HCT116 (cell line): Measurements from ENCODE around the gene MPZ. TPM values are rescaled to one million over a fixed set of nuclear protein-coding genes. Genes with fewer than 3 reads are reported as not detected.

Source experiments
- ATAC-seq: fragments of 200-7000 bp; cut with Tn5 transposase; 2 replicates; pipeline ENCODE4 v1.9.1; 2020; ENCODE audit warnings: mild to moderate bottlenecking, moderate library complexity
- BruUV-seq: library from RNA; stranded (reverse); fragments of 400-500 nt; replicated peaks from 2 replicates; lab custom pipeline; 2021; lab: Mats Ljungman, UMichigan
- CTCF ChIA-PET: fragments of 300-600 bp; sonication (Branson Sonifier 250); formaldehyde crosslinking; loops from one replicate; lab custom pipeline; 2021; ENCODE audit warnings: antibody characterized with exemption; lab: Charles Lee
- POLR2A ChIA-PET: fragments of 300-600, 350-600 bp; sonication (Branson Sonifier 250); formaldehyde crosslinking; loops from one replicate; lab custom pipeline; 2021; ENCODE audit warnings: antibody characterized with exemption; lab: Charles Lee
- RAD21 ChIA-PET, 2 experiments: fragments of 300-600 bp; sonication (Branson Sonifier 250); formaldehyde crosslinking; loops; one replicate each; lab custom pipeline; 2023; ENCODE audit warnings: low total read pairs in 2 of 2; ENCODE audit not compliant: uncharacterized antibody in 2 of 2, unreplicated experiment in 2 of 2, low non-redundant PET in 1 of 2; lab: Charles Lee
- DNase-seq: peaks from one replicate; pipeline ENCODE4 v3.0.0-alpha.2; 2010; ENCODE audit warnings: low read depth, low spot score
- H2AFZ ChIP-seq: fragments of 200-600 bp; shearing (Covaris generic), sonication (generic); 2 replicates; pipeline ENCODE4 v1.6.1; 2017; ENCODE audit warnings: low read depth, mixed run types, mixed read lengths, antibody characterized with exemption, low read length; ENCODE audit not compliant: poor library complexity, severe bottlenecking
- H3K27ac ChIP-seq: 2 replicates; pipeline ENCODE4 v1.5.1; 2012; ENCODE audit warnings: low read depth, low read length
- H3K27me3 ChIP-seq: fragments of 200-600 bp; sonication (generic); 2 replicates; pipeline ENCODE4 v1.6.1; 2016; ENCODE audit warnings: mixed run types, low read length, mixed read lengths; ENCODE audit not compliant: insufficient read depth
- H3K36me3 ChIP-seq, 2 experiments: fragments of 200-500 bp in 1 of 2; fragments of 200-600 bp in 1 of 2; sonication (Bioruptor generic) in 1 of 2; sonication (generic) in 1 of 2; 2 replicates each; pipeline versions ENCODE4 v1.5.1 to v1.6.1; 2014 to 2016; ENCODE audit warnings: low read length in 2 of 2, inconsistent platforms in 1 of 2, mixed read lengths in 1 of 2, mixed run types in 1 of 2; ENCODE audit not compliant: insufficient read depth in 2 of 2, control insufficient read depth in 1 of 2
- H3K4me1 ChIP-seq, 2 experiments: fragments of 200-600 bp in 1 of 2; sonication (generic) in 1 of 2; 2 replicates each; pipeline versions ENCODE4 v1.5.1 to v1.6.1; 2012 to 2017; ENCODE audit warnings: low read length in 2 of 2, inconsistent platforms in 1 of 2, mild to moderate bottlenecking in 1 of 2, mixed read lengths in 1 of 2, mixed run types in 1 of 2, moderate library complexity in 1 of 2; ENCODE audit not compliant: insufficient read depth in 2 of 2, control insufficient read depth in 1 of 2
- H3K4me2 ChIP-seq: fragments of 200-600 bp; sonication (generic); 2 replicates; pipeline ENCODE4 v1.6.1; 2017; ENCODE audit warnings: mixed run types, low read length, mixed read lengths
- H3K4me3 ChIP-seq, 2 experiments: fragments of 200-600 bp in 1 of 2; sonication (generic) in 1 of 2; replicated peaks in 1 of 2; 2 replicates each; pipeline ENCODE4 v1.5.1; 2011 to 2016; ENCODE audit warnings: low read length in 2 of 2, control low read depth in 1 of 2, low read depth in 1 of 2, mild to moderate bottlenecking in 1 of 2, mixed read lengths in 1 of 2, mixed run types in 1 of 2
- H3K79me2 ChIP-seq: fragments of 200-600 bp; sonication (generic); 2 replicates; pipeline ENCODE4 v1.6.1; 2017; ENCODE audit warnings: mild to moderate bottlenecking, mixed run types, low read length, moderate library complexity, mixed read lengths; ENCODE audit not compliant: insufficient read depth
- H3K9ac ChIP-seq: fragments of 200-600 bp; sonication (generic); 2 replicates; pipeline ENCODE4 v1.6.1; 2016; ENCODE audit warnings: low read length, mixed read lengths
- H3K9me2 ChIP-seq: fragments of 200-600 bp; sonication (generic), shearing (Covaris generic); 2 replicates; pipeline ENCODE4 v1.6.1; 2017; ENCODE audit warnings: mixed run types, mild to moderate bottlenecking, moderate library complexity; ENCODE audit not compliant: insufficient read depth
- H3K9me3 ChIP-seq, 2 experiments: fragments of 200-500 bp in 1 of 2; fragments of 200-600 bp in 1 of 2; sonication (Bioruptor generic) in 1 of 2; sonication (generic) in 1 of 2; 2 replicates each; pipeline ENCODE4 v1.6.1; 2014 to 2017; ENCODE audit warnings: low read length in 2 of 2, mixed read lengths in 2 of 2, inconsistent platforms in 1 of 2, low read depth in 1 of 2, mild to moderate bottlenecking in 1 of 2, mixed run types in 1 of 2, moderate library complexity in 1 of 2; ENCODE audit not compliant: control insufficient read depth in 1 of 2, insufficient read depth in 1 of 2
- H4K20me1 ChIP-seq: fragments of 200-600 bp; sonication (generic), shearing (Covaris generic); 2 replicates; pipeline ENCODE4 v1.6.1; 2017; ENCODE audit warnings: mixed run types, mild to moderate bottlenecking, moderate library complexity; ENCODE audit not compliant: insufficient read depth
- ATF3 ChIP-seq: IDR thresholded peaks from 2 replicates; pipeline ENCODE4 v1.6.1; 2012
- CBX3 ChIP-seq: IDR thresholded peaks from 2 replicates; pipeline ENCODE4 v1.6.1; 2012; ENCODE audit warnings: low read depth
- CEBPB ChIP-seq: IDR thresholded peaks from 2 replicates; pipeline ENCODE4 v1.6.1; 2012; ENCODE audit warnings: low read depth
- CTCF ChIP-seq, 3 experiments: fragments of 200-600 bp in 1 of 3; sonication (generic) in 1 of 3; IDR thresholded peaks in 2 of 3; conservative IDR thresholded peaks in 1 of 3; 2 replicates each; pipeline ENCODE4 v1.5.1; 2012 to 2017; ENCODE audit warnings: low read depth in 2 of 3, low read length in 2 of 3, antibody characterized with exemption in 1 of 3, borderline replicate concordance in 1 of 3, control low read depth in 1 of 3, mild to moderate bottlenecking in 1 of 3, mixed read lengths in 1 of 3, mixed run types in 1 of 3, moderate library complexity in 1 of 3; ENCODE audit not compliant: insufficient read depth in 1 of 3
- EZH2phosphoT487 ChIP-seq: fragments of 200-600 bp; IDR thresholded peaks from 2 replicates; pipeline ENCODE4 v1.6.1; 2018; ENCODE audit warnings: antibody characterized with exemption, borderline replicate concordance
- JUND ChIP-seq: IDR thresholded peaks from 2 replicates; pipeline ENCODE4 v1.6.1; 2012
- POLR2AphosphoS5 ChIP-seq: IDR thresholded peaks from 2 replicates; pipeline ENCODE4 v1.6.1; 2011; ENCODE audit warnings: mild to moderate bottlenecking, low read depth, low read length, moderate library complexity
- RAD21 ChIP-seq: IDR thresholded peaks from 2 replicates; pipeline ENCODE4 v1.6.1; 2012; ENCODE audit warnings: low read depth, mild to moderate bottlenecking
- SIN3A ChIP-seq: IDR thresholded peaks from 2 replicates; pipeline ENCODE4 v1.6.1; 2012; ENCODE audit warnings: low read depth
- SRF ChIP-seq: IDR thresholded peaks from 2 replicates; pipeline ENCODE4 v1.6.1; 2012; ENCODE audit warnings: low read depth
- ZFX ChIP-seq: fragments of 450-650 bp; IDR thresholded peaks from 2 replicates; pipeline ENCODE4 v1.6.1; 2017
- ZNF274 ChIP-seq: fragments of 200-500 bp; sonication (Bioruptor generic); IDR thresholded peaks from 2 replicates; pipeline ENCODE4 v1.6.1; 2014; ENCODE audit warnings: mild to moderate bottlenecking, low read depth, low read length, inconsistent platforms
- intact Hi-C: fragments of 100-400 bp; cut with micrococcal nuclease; formaldehyde crosslinking; loops from 2 replicates; pipeline ENCODE4 v1.10.0; 2022
- total RNA-seq: library from RNA; stranded (reverse); gene quantifications from one replicate; pipeline ENCODE4 v1.2.1, GENCODE V29; 2021; ENCODE audit not compliant: unreplicated experiment
- TF ChIP-seq, protein P1 (sequence below): IDR thresholded peaks from 2 replicates; pipeline ENCODE4 v1.6.1; 2012

The MPZ gene
- total RNA-seq, 1 experiment from 2014 or later = 3.6 TPM

DNA sequence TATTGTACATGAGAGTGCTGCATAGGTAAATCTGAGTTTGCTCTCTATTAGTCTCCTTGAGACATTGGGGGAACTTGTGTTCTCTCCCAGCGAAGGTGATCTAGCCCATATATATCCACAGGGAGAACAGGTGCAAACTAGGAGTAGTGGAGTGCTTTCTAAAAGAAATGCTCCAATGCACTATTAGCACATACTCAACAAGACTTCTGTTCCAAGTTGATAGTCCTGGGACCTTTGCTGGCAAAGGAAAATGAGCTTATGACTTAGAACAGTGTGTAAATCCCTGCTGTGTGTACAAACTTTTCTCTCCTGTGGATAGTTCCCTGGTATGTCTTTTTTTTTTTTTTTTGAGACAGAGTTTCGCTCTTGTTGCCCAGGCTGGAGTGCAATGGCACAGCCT, 32.4 kb upstream of the MPZ start:
- Histone ChIP-seq H3K4me2 (no peak overlapping the region), H3K9me3 (no peaks in the 10 kb centered on the region), H2AFZ (no peak overlapping the region), H3K4me1 (no peaks in the 10 kb centered on the region), H4K20me1 (no peaks in the 10 kb centered on the region), H3K4me3 (no peak overlapping the region), H3K9ac (no peak overlapping the region), H3K79me2 (no peaks in the 10 kb centered on the region), H3K36me3 (peaks cover 9 to 11% of the 10 kb centered on the region in 2 experiments; a peak in 3 of 4 replicates), H3K27me3 (no peaks in the 10 kb centered on the region), H3K9me2 (no peaks in the 10 kb centered on the region), H3K27ac (no peak overlapping the region)
- CTCF ChIA-PET = no interaction called here
- POLR2A ChIA-PET = no interaction called here
- DNase-seq = no peak
- no peak for ATAC-seq
- intact Hi-C loops = no loop called here
- TF ChIP-seq EZH2phosphoT487 (no peak), CEBPB (no peak), ATF3 (no peak), SRF (no peak), JUND (no peak), RAD21 (no peak), SIN3A (no peak), POLR2AphosphoS5 (no peak), CBX3 (no peak), ZFX (no peak), CTCF (IDR thresholded peaks at IDR 0.05 in 2 of 3, conservative IDR thresholded peaks at IDR 0.05 in 1 of 3; ENCODE audit: borderline replicate concordance in 1 of 3, insufficient read depth in 1 of 3, low read depth in 2 of 3, low read length in 2 of 3) (no peak), ZNF274 (no peak)
- TF ChIP-seq, protein P1, sequence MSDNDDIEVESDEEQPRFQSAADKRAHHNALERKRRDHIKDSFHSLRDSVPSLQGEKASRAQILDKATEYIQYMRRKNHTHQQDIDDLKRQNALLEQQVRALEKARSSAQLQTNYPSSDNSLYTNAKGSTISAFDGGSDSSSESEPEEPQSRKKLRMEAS = no peak
- RAD21 ChIA-PET = no interaction called here
- BruUV-seq = TSS peak; percentile 20
